Lung microvascular endothelial cell (primary cell): ENCODE data around the gene GFM2. TPM values are rescaled to one million over a fixed set of nuclear protein-coding genes. Genes with fewer than 3 reads are reported as not detected.
"Not testable (repeated sequence)": the region's sequence is repeated elsewhere in the genome, so short reads cannot be mapped to it uniquely, and the experiment has no call there.

Experiments used
- DNase-seq, 2 donors: peaks; one replicate each; pipeline versions ENCODE4 v3.0.0 to v3.0.0-alpha.2; 2010; ENCODE audit warnings: low read depth in 2 of 2
- total RNA-seq: library from RNA; depleted of rRNA; stranded (reverse); fragments of >200 nt; gene quantifications from 2 replicates; pipeline ENCODE4 v1.2.1, GENCODE V29; 2014

GFM2 gene
- total RNA-seq, 1 donor from 2014 or later: 31.3 TPM

DNA sequence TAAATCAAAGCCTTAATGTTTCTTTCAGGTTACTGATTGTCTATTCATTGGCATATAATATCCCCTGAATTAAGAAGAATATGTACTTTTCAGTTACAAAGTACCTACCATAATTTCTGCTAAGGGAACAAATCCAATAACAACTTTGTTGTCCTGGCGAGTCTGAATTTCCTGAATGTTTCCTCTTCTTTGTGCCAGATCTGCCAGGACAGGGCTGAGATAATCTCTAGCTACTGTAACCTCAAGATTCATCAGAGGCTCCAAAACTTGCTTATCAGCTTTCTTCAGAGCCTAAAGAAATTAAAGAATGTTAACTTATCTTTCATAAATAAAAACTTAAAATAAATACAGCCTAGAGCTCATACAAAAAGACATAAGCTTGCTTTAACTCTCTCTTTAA is 44.6 kb downstream of the GFM2 start:
- DNase-seq: peak; percentile 30 to 33

DNA sequence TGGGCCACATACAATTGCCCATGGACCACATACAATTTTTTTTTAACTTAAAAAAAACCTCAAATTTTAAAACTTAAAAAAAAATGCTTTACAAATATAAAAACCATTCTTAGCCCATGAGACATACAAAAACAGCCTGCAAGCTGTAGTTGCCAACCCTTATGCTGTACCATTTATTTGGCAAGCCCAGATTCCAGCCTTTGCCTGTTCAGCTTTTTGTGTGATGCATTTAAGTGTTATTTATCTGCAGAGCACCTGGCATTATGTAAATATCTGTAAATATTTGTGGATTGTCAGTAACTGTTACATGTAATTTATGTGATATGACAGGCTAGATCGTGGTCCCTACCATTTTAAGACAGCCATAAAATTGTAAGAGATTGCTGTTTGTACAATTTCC is 49.3 kb downstream of the GFM2 start:
- no peak for DNase-seq

DNA sequence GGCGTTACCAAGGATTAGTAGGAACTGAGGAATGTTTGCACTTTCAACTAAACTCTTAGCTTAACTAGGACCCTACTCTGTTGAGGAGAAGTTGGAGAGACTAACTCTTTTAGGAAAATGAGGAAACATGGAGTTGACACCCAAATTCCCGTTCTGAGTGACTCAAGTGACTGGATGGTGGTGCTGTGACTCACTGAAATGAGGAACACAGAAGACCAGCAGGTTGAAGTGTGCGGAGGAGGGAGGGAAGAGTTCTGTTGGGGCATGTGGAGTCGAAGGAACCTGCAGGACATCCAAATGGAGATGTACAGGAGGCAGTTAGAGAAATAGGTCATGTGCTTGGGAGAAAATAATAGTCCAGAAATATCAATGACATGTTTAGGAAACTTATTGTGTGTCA is 73.7 kb downstream of the GFM2 start:
- DNase-seq: no peak

DNA sequence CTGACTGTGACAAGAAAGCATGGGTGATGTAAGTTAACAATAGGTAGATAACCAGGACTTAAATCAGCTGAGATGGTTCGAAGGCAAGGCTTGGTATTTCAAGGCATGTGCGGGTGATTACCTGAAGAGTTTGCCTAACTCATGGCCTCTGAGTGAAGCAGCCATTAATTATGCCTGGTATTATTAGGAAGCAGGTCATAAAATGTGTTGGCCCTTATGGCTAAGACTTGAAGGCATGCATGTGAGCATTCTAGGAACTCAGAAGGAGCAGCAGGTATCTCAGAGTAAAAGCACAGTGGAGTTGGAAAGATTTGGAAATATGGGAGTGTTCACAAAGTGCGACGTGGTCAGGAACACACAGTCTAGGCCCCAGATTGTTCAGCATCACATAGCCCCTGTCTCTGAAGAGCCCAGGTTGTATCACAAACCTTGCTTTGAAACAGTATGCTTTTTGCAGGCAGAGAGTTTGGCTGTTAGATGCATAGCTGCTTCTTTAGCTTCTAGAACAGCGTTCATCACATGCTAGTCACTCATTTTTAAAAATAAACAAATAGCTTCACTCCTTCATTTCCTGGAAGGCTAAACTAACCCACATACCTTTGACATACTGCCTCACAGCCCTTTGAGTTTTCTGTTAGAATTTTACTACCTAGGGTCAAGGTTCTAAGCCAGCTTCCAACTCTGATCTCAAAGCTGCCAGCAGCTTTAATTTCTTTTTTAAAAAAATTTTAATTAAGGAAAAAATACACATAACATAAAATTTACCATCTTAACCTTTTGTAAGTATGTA is 79.8 kb downstream of the GFM2 start:
- peak in 1 of 2 donors; percentile 19 for DNase-seq

DNA sequence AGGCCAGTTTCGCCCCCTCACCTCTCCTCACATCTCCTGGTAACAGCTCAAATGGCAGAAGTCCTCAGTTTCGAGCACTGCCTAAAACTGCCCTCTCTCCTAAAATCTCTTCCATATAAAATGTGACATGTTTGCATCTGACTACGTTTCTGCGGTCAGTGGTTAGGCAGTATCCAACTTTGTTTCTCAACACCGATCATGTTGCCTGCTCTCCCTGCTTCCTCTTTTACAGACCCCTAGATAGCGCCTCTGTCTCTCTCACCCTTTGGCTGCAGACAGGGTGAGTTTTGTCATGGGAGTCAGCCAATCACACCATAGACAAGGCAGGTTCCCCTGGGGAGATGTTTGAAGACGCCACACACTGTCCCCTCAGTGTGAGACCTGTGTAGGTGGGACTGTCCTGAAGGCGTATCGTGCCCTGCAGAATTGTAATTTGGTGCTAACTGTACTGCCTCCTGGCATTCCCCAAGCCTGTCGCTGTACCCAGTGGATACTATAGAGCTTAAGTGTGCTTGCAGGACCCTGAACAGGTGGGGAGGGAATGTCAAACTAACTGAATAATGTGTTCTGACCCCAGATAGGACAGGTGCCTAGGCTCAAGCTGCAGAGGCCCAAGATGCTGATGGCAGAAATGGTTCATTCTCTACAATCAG is 80.8 kb downstream of the GFM2 start:
- peak; percentile 7 to 32 for DNase-seq

DNA sequence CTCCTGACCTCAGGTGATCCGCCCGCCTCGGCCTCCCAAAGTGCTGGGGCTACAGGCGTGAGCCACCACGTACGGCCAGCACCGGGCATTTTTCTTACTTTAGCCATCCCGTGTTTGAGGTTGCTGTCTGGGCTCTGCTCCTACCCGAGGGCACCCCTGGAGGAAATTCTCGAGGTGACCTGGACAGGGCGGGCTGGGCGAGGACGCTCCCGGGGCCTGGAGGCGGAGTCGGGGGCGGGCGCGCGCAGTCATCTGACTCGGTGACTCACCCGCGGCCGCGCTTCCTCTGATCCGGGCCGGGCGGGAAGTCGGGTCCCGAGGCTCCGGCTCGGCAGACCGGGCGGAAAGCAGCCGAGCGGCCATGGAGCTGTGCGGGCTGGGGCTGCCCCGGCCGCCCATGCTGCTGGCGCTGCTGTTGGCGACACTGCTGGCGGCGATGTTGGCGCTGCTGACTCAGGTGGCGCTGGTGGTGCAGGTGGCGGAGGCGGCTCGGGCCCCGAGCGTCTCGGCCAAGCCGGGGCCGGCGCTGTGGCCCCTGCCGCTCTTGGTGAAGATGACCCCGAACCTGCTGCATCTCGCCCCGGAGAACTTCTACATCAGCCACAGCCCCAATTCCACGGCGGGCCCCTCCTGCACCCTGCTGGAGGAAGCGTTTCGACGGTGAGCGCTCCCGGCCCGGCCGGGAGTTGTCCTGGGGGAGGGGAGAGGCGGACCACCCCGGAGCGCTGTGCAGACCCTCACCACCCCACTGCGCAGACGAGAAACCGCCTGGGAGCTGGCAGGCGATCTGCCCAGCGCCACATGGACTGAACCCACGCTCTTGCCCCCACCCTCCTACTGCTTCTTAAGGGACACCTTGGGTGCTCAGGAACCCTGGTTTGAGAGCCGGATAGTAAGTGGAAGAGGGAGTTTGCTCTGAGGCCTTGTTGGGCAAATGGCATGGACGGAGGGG is 81.7 kb downstream of the GFM2 start, which contains the start of gene HEXB:
HEXB (plus strand) TSS at position 334 of the 952 bp plus-strand sequence; CDS start at position 362, 28 bp downstream.
- DNase-seq: peak; percentile 87 to 92

DNA sequence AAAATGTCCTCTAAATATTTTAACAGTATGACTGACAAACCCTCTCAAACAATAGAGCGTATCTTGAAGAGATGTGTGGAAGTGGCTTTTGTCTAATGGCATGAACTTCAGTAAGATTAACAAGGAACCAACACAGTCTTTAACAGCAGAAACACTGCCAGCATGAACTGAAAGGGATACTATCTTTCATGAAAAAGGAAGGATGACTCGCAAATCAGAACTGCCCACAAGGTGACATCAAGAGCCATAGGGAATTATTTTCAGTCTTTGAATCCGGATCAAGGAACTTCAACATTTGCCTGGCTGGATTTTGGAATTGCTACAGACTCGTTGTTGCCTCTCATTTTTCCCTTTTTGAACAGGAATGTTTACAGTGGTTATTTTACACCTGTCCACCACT is 87.0 kb downstream of the GFM2 start:
- no peak for DNase-seq

DNA sequence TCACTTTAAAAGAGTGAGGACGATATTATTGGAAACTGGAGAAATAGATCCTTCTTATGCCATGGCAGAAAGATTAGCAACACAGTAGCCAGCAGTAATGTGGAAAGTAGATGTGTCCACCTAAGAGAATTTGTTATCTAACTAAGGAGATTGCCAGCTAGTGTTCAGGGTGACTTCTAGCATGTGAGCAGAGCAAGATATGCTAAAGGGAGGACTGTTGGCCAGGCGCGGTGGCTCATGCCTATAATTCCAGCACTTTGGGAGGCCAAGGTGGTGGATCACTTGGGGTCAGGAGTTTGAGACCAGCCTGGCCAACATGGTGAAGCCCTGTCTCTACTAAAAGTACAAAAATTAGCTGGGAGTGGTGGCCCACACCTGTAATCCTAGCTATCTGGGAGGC is 87.6 kb downstream of the GFM2 start:
- not testable (repeated sequence) for DNase-seq

DNA sequence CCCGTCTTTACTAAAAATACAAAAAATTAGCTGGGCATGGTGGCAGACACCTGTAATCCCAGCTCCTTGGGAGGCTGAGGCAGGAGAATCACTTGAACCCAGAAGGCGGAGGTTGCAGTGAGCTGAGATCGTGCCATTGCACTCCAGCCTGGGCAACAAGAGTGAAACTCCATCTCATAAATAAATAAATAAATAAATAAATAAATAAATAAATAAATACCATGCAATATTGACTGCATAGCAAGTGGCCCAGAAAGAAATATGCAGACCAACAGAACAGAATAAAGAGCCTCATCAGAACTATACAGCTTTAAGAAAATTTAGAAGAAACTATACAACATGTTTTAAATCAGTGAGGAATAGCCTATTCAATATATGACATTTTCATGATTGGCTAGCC is 88.8 kb downstream of the GFM2 start:
- DNase-seq: not testable (repeated sequence)

DNA sequence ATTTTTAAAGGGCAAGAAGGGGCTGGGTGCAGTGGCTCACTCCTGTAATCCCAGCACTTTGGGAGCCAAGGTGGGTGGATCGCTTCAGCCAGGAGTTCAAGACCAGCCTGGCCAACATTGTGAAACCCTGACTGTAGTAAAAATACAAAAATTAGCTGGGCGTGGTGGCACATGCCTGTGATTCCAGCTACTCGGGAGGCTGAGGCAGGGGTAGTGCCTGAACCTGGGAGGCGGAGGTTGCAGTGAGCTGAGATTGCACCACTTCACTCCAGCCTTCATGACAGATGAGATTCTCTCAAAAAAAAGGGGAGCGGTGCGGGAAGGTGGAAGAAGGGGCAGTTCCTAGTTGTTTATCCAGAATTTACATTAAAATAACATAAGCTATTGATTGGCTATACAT is 90.5 kb downstream of the GFM2 start:
- not testable (repeated sequence) for DNase-seq

DNA sequence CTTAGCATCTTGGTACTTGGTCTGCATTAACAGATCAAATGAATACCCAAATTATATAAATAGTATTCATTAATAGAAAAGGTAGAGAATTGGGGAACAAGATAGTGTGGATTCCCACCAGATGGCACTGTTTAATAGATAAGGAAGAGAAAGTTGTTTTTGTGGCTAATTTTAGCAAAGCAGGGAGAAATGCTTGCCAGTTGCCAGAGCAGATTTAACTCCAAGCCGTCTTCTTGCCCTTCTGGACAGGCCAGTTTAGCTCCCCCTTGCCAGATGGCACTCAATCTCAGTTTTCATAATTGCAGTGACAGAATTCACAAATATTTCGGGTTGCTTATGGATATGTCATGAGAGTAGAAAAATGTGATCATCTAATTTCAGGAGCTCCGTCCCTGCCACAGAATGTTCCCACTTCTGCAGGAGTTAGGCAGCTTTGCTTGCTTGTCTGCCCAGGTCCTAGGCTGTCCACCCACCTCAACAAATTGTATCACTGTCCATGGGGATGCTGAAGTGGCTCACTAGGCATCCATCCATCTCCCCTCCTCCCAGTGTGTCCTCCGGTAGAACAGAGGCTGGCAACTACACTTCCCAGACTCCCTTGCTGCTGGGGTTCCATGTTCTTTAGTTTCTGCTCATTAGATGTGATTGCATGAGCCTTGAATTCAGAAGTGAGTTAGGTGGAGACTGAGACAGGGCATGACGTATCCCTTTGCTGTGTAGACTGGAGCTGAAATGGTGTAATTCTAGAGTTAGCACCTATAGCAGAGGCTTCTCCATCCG is 93.7 kb downstream of the GFM2 start:
- peak; percentile 60 to 74 for DNase-seq

DNA sequence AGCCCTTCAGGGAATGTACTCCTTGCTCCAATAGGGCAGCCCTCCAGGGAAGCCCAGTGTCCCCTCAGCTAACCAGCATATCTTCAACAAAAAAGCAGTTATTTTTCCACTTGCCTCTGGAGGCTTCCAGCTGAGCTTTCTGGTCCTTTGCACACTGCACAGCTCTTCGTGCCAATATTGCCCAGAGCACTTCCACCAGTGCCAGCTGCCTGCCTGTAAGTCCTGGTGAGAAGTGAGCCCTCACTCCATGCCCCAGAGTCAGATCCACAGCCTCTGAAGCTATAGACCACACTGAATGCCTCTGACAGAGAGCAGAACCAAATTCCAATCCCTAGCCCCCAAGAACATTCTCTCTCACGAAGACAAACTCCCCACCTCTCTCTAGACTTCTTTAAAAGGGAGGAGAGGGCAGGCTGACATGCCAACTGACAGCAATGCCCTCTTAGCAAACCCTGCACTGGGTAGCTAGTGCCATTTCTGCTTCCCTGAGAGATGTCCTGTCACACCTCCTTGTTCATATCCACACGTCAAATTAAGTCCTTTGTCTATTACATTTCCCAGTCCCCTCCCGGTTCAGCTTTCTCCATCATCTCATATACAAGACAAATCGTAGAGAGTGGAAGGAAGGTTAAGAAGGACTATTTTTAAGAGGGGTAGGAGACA is 94.6 kb downstream of the GFM2 start:
- DNase-seq: no peak

Other genes with a start within 250 kb of the GFM2 start
- 11.1 and 29.9 TPM in 2 replicates for gene ENC1, start 126.4 kb downstream of the GFM2 start, total RNA-seq
- gene HEXB, start 81.9 kb downstream of the GFM2 start, total RNA-seq: 102 and 112 TPM in 2 replicates
- gene NSA2, start 132 bp upstream of the GFM2 start, total RNA-seq: 57.3 and 61.5 TPM in 2 replicates
- gene FAM169A, start 99.3 kb upstream of the GFM2 start, total RNA-seq: 1.3 and 2.4 TPM in 2 replicates